Ishikawa (cell line): ENCODE results near the gene ETNK1.

Source experiments
- CEBPB ChIP-seq: IDR thresholded peaks from 2 replicates; pipeline ENCODE4 v1.6.1; 2012
- CREB1 ChIP-seq: IDR thresholded peaks from 2 replicates; pipeline ENCODE4 v1.6.1; 2012; ENCODE audit warnings: low read depth
- EGR1 ChIP-seq: IDR thresholded peaks from 2 replicates; pipeline ENCODE4 v1.6.1; 2012
- EP300 ChIP-seq: IDR thresholded peaks from 2 replicates; pipeline ENCODE4 v1.6.1; 2012; ENCODE audit warnings: borderline replicate concordance
- FOXM1 ChIP-seq: IDR thresholded peaks from 2 replicates; pipeline ENCODE4 v1.6.1; 2012; ENCODE audit warnings: low read depth, borderline replicate concordance
- MAX ChIP-seq: IDR thresholded peaks from 2 replicates; pipeline ENCODE4 v1.6.1; 2012
- NFIC ChIP-seq: IDR thresholded peaks from 2 replicates; pipeline ENCODE4 v1.6.1; 2012
- RAD21 ChIP-seq: IDR thresholded peaks from 2 replicates; pipeline ENCODE4 v1.6.1; 2012; ENCODE audit warnings: low read depth
- REST ChIP-seq: IDR thresholded peaks from 2 replicates; pipeline ENCODE4 v1.6.1; 2012; ENCODE audit warnings: low read depth, mild to moderate bottlenecking
- TAF1 ChIP-seq: IDR thresholded peaks from 2 replicates; pipeline ENCODE4 v1.6.1; 2012; ENCODE audit warnings: low read depth, mild to moderate bottlenecking
- TCF12 ChIP-seq: IDR thresholded peaks from 2 replicates; pipeline ENCODE4 v1.6.1; 2012; ENCODE audit warnings: low read depth
- TEAD4 ChIP-seq: IDR thresholded peaks from 2 replicates; pipeline ENCODE4 v1.6.1; 2012
- USF1 ChIP-seq: IDR thresholded peaks from 2 replicates; pipeline ENCODE4 v1.6.1; 2012
- YY1 ChIP-seq: IDR thresholded peaks from 2 replicates; pipeline ENCODE4 v1.6.1; 2012; ENCODE audit warnings: low read depth
- ZBTB7A ChIP-seq: IDR thresholded peaks from 2 replicates; pipeline ENCODE4 v1.6.1; 2012; ENCODE audit warnings: low read depth

The ETNK1 gene

GRCh38 chr12:22731236-22731635 is 106.3 kb downstream of the ETNK1 start:
- no peak for TF ChIP-seq ZBTB7A
- no peak for TF ChIP-seq YY1
- no peak for TF ChIP-seq RAD21
- TF ChIP-seq CEBPB, result no peak
- no peak for TF ChIP-seq EGR1
- no peak for TF ChIP-seq TEAD4
- no peak for TF ChIP-seq EP300
- TF ChIP-seq USF1, result no peak
- TF ChIP-seq TCF12, result no peak
- no peak for TF ChIP-seq REST
- no peak for TF ChIP-seq CREB1
- no peak for TF ChIP-seq MAX
- TF ChIP-seq TAF1, result no peak
- no peak for TF ChIP-seq FOXM1
- TF ChIP-seq NFIC, result no peak

- TF ChIP-seq CREB1 (no peak), CEBPB (no peak), RAD21 (no peak), TEAD4 (no peak), NFIC (no peak)
These were observed 108.8 kb downstream of the ETNK1 start for GRCh38 chr12:22733756-22734155.

GRCh38 chr12:22738945-22739344 is 114.0 kb downstream of the ETNK1 start:
- TF ChIP-seq EP300 (no peak), YY1 (no peak), TCF12 (no peak), CEBPB (no peak), CREB1 (no peak), TAF1 (no peak), NFIC (no peak), ZBTB7A (no peak), REST (no peak), EGR1 (no peak)
